Measurements from ENCODE around the gene G2E3. TPM values are rescaled to one million over a fixed set of nuclear protein-coding genes. Genes with fewer than 3 reads are reported as not detected.

G2E3 gene
- total and polyA plus RNA-seq, 11 donors, result 2.4 to 10.2 (median 6.8) TPM

DNA sequence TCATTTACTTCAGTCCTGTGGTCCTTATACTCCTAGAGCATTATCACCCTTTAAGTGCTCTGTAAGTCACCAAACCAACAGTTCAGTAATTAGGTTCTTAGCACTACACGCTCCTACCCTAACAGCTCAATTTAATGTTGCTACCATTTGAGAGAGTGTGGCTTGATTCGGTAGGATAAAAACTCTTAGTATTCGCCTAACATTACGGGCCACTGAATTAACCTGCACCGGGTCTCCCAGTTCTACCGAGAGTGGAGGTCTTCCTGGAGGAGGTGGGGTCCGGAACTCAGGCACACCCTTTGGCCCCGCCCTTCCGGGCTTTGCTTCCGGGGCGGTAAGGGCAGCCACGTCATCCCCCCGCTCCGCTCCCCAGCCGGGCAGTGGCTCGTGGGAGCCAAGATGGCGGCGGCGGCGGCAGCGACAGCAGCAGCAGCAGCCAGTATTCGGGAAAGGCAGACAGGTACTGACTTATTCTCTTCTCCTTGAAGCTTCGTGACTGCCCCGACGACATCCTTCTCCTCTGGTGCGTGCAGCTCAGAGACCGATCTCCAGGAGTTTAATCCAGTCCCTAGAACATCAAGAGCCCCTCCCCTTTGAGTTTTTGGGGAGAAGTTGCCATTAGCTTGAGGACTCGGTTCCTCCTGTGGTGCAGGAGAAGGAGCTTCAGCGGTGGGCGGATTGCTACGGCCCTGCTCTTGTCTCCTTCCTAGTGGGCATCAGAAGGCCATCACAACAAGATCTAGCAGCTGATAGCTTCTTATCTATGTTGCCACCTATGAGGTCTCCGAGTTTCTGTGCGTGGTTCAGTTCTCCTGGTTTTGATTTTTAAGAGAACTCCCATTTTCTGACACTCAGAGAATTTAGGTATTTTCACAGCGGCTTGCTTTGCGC lies 63.2 kb downstream of the G2E3 start, which contains the start of gene SCFD1:
TSS of gene SCFD1 (plus strand) at position 380 of the 891 bp plus-strand sequence. CDS start at position 400, 20 bp downstream.
- peaks cover 0 to 50% (median 21%) of the 10 kb centered on the region in 12 donors for H3K4me1 ChIP-seq
- H3K27me3 ChIP-seq, result no peaks in the 10 kb centered on the region
- peak within 1 kb of the TSS; percentile 35 to 92 (median 86) for H3K27ac ChIP-seq
- peaks cover 0 to 5% (median 0%) of the 10 kb centered on the region in 9 donors for H3K36me3 ChIP-seq
- H3K4me3 ChIP-seq, result peak within 1 kb of the TSS; percentile 64 to 88 (median 78)
- ATAC-seq (peak; percentile 100), DNase-seq (peak; percentile 93 to 97 (median 96))
- TF ChIP-seq, protein P1, sequence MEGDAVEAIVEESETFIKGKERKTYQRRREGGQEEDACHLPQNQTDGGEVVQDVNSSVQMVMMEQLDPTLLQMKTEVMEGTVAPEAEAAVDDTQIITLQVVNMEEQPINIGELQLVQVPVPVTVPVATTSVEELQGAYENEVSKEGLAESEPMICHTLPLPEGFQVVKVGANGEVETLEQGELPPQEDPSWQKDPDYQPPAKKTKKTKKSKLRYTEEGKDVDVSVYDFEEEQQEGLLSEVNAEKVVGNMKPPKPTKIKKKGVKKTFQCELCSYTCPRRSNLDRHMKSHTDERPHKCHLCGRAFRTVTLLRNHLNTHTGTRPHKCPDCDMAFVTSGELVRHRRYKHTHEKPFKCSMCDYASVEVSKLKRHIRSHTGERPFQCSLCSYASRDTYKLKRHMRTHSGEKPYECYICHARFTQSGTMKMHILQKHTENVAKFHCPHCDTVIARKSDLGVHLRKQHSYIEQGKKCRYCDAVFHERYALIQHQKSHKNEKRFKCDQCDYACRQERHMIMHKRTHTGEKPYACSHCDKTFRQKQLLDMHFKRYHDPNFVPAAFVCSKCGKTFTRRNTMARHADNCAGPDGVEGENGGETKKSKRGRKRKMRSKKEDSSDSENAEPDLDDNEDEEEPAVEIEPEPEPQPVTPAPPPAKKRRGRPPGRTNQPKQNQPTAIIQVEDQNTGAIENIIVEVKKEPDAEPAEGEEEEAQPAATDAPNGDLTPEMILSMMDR (IDR thresholded peaks at IDR 0.05), result no peak
- TF ChIP-seq POLR2A (IDR thresholded peaks at IDR 0.05), result peak; percentile 49 to 94
- WGBS, 4 donors, result 0 to 1% (median 1%) methylated on average over 18 to 35 of the region's 35 CpGs
- H3K9me3 ChIP-seq, result no peaks in the 10 kb centered on the region
- intact Hi-C loops (cut with DNase I), result loop anchor here in 1 of 10 donors (5.0 kb wide), 1 partner anchor 65 kb away; the partner anchor contains the start of gene G2E3

DNA sequence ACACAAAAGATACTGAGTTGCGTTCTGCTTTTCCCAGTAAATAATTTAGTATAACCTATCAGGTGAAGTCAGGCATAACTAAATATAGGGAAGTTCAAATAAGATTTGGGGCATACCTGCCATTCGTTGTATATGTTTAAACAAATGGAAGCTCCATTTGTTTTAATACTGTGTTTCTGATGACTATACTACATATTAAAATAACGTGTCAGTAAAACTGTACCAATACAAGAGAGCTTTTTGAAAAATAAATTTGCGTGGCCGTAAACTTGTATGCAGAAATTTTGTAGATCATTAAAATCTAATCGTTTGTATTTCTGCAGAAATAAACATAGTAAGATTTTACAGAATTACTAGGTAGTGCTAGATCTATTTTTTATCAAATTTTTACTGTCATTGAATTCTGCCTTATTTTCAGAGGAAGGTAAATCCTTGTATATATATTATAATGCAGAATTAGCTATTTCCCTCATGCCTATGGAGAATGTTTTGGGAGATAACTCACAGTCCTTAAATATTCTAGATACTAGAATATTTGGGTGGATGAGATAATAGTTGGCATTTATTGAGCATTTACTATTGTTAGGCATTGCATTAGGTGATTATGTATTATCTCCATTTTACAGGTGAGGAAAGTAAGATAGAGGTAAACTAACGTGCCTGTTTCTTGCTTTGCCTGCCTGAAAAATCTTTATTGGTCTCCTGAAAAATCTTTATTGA lies 64.6 kb downstream of the G2E3 start:
- peak overlapping the region in 1 of 12 donors; percentile 89 for H3K27ac ChIP-seq
- no peaks in the 10 kb centered on the region for H3K27me3 ChIP-seq
- no peak for ATAC-seq
- WGBS, 4 donors, result 78 to 83% (median 81%) methylated on average over 7 of the region's 7 CpGs
- intact Hi-C loops (cut with DNase I), result loop anchor here in 1 of 10 donors (5.0 kb wide), 1 partner anchor 66 kb away; the partner anchor contains the start of gene G2E3
- TF ChIP-seq, protein P1 (IDR thresholded peaks at IDR 0.05), result no peak
- no peak for TF ChIP-seq POLR2A (IDR thresholded peaks at IDR 0.05)
- DNase-seq, result no peak
- no peaks in the 10 kb centered on the region for H3K9me3 ChIP-seq
- H3K4me3 ChIP-seq, result peak overlapping the region in 10 of 12 donors; percentile 70 to 88 (median 80)
- H3K4me1 ChIP-seq, result peaks cover 0 to 50% (median 21%) of the 10 kb centered on the region in 12 donors
- H3K36me3 ChIP-seq, result peaks cover 0 to 5% (median 0%) of the 10 kb centered on the region in 9 donors

DNA sequence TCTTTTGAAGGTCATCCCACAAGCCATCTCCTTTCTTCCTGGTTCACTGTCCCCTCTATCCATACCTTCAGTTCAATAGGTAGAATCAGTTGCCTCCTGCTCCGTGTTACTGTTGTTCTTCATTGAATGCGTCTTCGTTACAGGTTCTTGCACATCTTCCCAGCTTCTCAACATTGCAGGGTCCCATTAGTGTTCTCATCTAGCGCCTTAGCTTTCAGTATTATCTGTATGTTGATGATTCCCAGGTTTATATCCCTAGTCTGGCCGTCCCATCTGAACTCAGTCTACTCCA lies 65.1 kb downstream of the G2E3 start:
- H3K27ac ChIP-seq, result no peak overlapping the region
- ATAC-seq (no peak), DNase-seq (no peak)
- TF ChIP-seq POLR2A (IDR thresholded peaks at IDR 0.05), result no peak
- TF ChIP-seq, protein P1 (IDR thresholded peaks at IDR 0.05), result no peak
- H3K4me1 ChIP-seq, result peaks cover 0 to 50% (median 21%) of the 10 kb centered on the region in 12 donors
- intact Hi-C loops (cut with DNase I), result loop anchor here in 1 of 10 donors (5.0 kb wide), 1 partner anchor 67 kb away; the partner anchor contains the start of gene G2E3
- WGBS, 4 donors, result 94 to 96% (median 95%) methylated on average over 5 of the region's 5 CpGs
- peak overlapping the region in 4 of 12 donors; percentile 72 to 85 (median 81) for H3K4me3 ChIP-seq
- no peaks in the 10 kb centered on the region for H3K9me3 ChIP-seq
- H3K36me3 ChIP-seq, result peaks cover 0 to 7% (median 0%) of the 10 kb centered on the region in 9 donors
- no peaks in the 10 kb centered on the region for H3K27me3 ChIP-seq
